Left renal cortex interstitium (tissue), 4 donors: ENCODE data around the gene PRIMPOL. TPM values are rescaled to one million over a fixed set of nuclear protein-coding genes. Genes with fewer than 3 reads are reported as not detected.
"Not testable (repeated sequence)": the region's sequence is repeated elsewhere in the genome, so short reads cannot be mapped to it uniquely, and the experiment has no call there.

Experiments used
- DNase-seq, 4 donors: peaks; one replicate each; pipeline ENCODE4 v3.0.0-alpha.2; 2013; ENCODE audit warnings: low read depth in 4 of 4, low spot score in 2 of 4, missing footprints in 1 of 4
- polyA plus RNA-seq, 4 donors: library from polyadenylated mRNA; unstranded; fragments of 120-200 nt; gene quantifications; one replicate each; pipeline ENCODE4 v1.2.1, GENCODE V29; 2013; ENCODE audit not compliant: insufficient read length in 4 of 4

PRIMPOL gene
- polyA plus RNA-seq, 4 donors: 24.2 to 42.6 (median 35.1) TPM

DNA sequence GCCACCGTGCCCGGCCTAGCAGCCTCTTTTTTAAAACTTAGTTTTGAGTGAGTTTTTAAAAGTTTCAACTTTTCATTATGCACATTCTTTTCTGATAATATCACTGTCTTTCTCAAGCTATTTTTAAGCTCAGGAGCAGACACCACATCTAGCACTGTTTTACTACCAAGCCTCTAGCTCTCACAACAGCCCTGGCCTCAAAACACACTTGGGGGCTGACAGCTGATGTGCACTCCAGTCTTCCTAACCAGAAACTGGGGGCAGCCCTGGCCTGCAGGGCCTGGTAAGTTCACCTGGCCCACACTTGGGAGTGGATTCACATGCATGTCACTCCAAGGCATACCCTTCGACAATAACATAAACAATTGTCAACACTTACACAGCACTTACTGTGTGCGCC, 50.4 kb downstream of the PRIMPOL start:
- DNase-seq: no peak

DNA sequence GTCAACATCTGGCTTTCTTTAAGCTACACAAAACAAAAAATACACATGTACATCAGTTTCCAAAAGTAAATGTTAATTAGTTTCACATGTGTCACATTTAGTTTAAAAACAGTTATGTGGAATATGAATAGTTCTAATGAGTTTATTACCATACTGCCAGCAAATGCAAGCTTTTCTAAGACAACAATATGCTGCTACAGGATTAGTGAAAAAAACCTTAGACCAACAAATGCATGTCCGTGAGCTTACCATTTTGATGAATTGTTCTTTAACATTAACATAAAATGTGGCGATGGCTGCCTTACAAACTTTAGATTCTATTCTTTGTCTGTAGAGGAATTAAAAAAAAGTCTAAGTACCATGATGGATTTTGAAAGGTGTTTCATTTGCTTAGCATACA, 52.6 kb downstream of the PRIMPOL start:
- DNase-seq: no peak

DNA sequence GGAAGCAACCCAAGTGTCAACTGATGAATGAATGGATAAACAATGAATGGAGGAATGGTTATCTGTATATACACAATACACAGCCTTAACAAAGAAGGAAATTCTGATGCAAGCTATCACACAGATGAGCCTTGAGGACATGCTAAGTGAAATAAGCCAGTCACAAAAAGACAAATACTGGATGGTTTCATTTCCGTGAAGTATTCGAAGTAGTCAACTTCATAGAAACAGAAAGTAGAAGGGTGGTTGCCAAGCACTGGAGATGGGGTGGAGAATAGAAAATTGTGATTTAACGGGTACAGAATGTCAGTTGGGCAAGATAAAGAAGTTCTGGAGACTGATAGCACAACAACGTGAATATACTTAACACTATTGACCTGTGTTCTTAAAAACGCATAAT, 56.2 kb downstream of the PRIMPOL start:
- DNase-seq: no peak

DNA sequence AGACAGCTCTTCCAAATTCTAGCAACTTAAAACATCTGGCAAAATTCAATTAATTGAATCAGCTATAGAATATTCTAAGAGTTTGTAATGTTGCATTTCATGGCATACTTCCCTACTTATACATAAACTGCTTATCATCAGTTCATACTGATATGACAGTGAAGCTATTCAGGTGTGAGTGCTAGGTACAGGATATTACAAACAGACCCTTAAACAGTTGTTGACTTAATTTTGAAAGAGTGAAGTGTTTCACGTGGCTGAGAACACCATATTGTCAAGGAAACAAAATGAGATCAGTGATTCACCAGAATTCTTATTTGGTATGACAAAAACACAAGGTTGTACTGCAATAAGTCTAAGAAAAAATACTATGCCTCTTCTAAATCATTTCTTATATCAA, 56.9 kb downstream of the PRIMPOL start:
- DNase-seq: no peak

- DNase-seq: no peak
Measured at GRCh38 chr4:184712322-184712721, 62.8 kb downstream of the PRIMPOL start.

DNA sequence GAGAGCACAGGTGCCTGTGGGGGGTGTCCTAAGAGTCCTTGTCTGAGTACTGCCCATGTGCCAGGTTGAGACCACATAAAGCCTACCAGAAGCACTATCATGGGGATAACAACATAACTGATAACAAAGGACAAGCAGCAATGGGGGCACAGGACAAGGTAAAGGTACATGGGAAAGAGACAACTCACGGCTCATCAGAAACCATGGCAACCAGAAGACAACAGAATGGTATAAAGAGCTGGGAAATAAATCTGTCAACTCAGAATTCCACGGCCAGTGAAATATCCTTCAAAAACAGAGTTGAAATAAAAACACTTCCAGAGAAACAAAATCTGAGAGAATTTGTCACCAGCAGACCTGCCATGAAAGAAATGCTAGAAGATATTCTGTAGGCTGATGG, 64.3 kb downstream of the PRIMPOL start:
- no peak for DNase-seq

- no peak for DNase-seq
Measured at GRCh38 chr4:184715526-184715925, 66.0 kb downstream of the PRIMPOL start.

- DNase-seq: no peak
Measured at GRCh38 chr4:184719407-184719806, 69.9 kb downstream of the PRIMPOL start.

DNA sequence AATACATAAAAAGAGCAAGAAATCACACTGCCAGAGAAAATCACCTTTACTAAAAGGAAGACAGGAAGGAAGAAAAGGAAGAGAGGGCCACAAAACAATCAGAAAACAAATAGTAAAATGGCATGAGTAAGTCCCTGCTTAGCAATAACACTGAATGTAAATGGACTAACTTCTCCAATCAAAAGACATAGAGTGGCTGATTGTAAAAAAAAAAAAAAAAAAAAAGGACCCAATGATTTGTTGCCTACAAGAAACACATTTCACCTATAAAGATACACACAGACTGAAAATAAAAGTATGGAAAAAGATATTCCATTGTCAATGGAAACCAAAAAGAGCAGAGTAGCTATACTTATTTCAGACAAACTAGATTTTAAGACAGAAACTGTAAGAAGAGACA, 71.7 kb downstream of the PRIMPOL start:
- no peak for DNase-seq

DNA sequence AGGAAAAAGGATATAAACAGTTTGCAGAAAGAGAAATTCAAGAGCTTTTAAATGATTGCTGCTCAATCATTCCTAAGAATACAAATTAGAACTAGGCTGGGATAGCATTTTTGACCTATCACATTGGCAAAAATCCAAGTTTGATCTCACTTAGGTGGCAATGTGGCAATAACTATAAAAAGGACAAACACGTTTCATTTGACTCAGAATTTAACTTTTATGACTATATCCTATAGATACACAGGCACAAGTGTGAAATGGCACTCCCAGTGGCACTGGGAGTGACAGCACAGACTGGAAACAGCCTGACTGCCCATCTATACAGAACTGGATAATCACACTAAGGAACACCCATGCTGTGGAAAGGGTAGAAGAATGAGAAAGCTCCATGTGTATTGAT, 73.3 kb downstream of the PRIMPOL start:
- DNase-seq: no peak

GRCh38 chr4:184727430-184727829, 77.9 kb downstream of the PRIMPOL start:
- no peak for DNase-seq

DNA sequence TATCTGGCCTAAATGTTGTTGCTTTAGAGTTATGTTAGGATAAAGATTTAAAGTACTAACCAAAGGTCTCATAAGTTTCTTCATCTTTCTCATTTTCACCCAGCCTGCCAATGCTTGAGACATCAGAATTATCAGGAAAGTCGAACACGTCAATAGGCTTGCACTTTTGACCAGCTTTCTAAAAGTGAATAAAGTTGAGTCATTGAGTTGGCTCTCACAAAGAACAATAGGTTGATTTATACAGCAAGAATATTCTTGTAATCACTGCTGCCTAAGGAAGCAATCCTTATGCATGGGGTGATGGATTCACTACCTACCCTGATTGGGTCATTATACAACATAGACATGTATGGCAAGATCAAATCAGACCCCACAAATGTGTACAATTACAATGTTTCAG, 79.3 kb downstream of the PRIMPOL start:
- DNase-seq: no peak

- DNase-seq: no peak
Measured at GRCh38 chr4:184729946-184730345, 80.4 kb downstream of the PRIMPOL start.

- DNase-seq: no peak
Measured at GRCh38 chr4:184731056-184731455, 81.5 kb downstream of the PRIMPOL start.

DNA sequence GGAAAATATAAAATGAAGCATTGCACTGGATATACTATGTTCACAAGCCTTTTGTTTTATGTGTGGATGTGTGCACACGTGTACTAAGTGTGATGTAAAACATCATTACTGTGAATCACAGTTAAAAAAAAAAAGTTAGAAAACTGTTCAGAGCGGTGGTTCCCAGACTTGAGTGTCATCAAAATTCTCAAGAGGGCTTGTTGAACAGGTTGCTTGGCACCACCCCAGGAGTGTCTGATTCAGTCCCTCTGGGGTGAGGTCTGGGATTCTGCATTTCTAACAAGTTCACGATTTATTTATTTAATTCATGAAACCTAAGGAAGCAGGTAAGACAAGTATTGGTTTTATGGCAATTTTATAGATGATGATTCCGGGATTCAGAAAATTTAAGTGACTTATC, 82.6 kb downstream of the PRIMPOL start:
- DNase-seq: no peak

DNA sequence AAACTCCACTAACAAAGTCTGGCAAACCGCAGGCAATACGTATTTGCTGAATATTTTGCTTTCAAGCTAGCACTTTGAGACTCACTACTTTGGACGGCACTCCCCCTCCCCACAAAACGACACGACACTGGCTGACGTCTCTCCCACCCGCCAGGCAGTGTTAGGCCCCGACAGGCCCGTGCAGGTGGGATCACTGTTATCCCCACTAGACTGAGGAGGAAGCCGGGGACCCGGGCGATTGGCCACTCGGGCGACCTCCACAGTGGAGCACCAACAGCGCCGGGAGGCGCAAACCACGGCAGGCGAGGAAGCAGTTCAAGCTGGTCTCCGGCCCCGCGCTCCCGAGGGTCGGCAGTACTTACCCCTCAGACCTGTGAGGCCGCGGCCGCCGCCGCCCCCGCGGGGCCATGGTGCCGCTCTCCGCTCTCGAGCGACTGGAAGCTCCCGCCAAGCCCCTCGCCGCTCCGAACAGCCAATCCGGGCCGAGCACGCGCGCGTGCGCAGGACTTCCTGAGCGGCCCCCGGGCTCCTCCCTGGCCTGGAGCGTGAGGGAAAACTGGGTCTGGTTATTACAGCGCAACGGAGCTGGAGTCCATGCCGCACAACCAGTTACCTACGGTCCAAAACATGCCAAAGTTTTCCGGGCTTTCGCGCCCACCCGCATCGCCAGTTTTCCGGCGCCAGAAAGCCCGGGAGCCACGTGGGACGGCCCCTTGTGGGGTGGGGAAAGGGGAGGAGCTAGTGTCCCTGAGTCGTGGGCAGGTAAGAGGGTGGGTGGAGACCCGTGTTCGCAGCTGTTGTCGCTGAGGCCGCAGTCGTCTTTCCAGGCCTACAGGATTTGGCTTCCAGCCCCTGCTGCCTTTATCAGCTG, 84.4 kb downstream of the PRIMPOL start, which contains the start of gene CENPU:
Gene CENPU (minus strand): TSS at position 443 of the 871 bp plus-strand sequence. CDS start 34 bp downstream, at position 409.
- peak; percentile 93 to 98 (median 97) for DNase-seq

DNA sequence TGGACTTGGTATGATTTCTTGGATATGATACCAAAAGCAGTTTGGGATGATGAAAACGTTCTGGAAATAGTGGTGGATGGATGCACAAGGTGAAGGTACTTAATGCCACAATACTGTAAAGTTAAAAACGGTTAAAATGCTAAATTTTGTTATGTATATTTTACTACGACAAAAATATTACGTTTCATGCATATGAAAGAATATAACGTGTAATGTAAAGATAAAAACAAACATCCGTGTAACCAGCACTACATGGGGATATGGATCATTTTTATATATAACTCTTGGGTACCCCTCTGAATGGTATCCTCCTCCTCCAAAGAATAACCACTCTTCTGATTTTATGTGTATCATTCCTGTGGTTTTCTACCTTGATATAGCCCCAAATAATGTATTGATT, 85.2 kb downstream of the PRIMPOL start:
- no peak for DNase-seq

- DNase-seq: not testable (repeated sequence)
Measured at GRCh38 chr4:184739575-184739974, 90.0 kb downstream of the PRIMPOL start.

DNA sequence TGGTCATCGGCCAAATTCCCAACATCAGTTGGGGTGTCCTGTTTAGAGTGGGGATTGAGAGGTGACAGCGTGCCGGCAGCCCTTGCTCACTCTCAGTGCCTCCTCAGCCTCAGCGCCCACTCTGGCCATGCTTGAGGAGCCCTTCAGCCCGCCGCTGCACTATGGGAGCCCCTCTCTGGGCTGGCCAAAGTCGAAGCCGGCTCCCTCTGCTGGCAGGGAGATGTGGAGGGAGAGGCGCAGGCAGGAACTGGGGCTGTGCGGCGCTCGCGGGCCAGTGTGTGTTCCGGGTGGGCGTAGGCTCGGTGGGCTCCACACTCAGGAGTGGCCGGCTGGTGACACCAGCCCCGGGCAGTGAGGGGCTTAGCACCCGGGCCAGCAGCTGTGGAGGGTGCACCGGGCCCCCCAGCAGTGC, 91.4 kb downstream of the PRIMPOL start:
- no peak for DNase-seq

GRCh38 chr4:184741651-184742050, 92.1 kb downstream of the PRIMPOL start:
- not testable (repeated sequence) for DNase-seq

- no peak for DNase-seq
Measured at GRCh38 chr4:184743650-184744049, 94.1 kb downstream of the PRIMPOL start.

GRCh38 chr4:184744236-184744635, 94.7 kb downstream of the PRIMPOL start:
- no peak for DNase-seq
